Activated T-cell treated with anti-CD3 and anti-CD28 coated beads, Interleukin-2, amount 50 U/mL, for 24 hours (primary cell): ENCODE measurements around the gene GDF11.
A peak's percentile ranks its signal among the peaks of the same experiment; 100 is the strongest.

Experiments used
- DNase-seq: peaks from one replicate; pipeline ENCODE4 v3.0.0-alpha.2; 2020
- H3K27ac Mint-ChIP-seq: 2 replicates; pipeline ENCODE4 v1.8.0; 2020; ENCODE audit warnings: mild to moderate bottlenecking, mixed read lengths
- H3K27me3 Mint-ChIP-seq: 2 replicates; pipeline ENCODE4 v1.8.0; 2020; ENCODE audit warnings: mixed read lengths
- H3K36me3 Mint-ChIP-seq: 2 replicates; pipeline ENCODE4 v1.8.0; 2020; ENCODE audit warnings: low read depth, mixed read lengths
- H3K4me1 Mint-ChIP-seq: 2 replicates; pipeline ENCODE4 v1.8.0; 2020; ENCODE audit warnings: low read depth, mixed read lengths
- H3K4me3 Mint-ChIP-seq: 2 replicates; pipeline ENCODE4 v1.8.0; 2020; ENCODE audit warnings: mild to moderate bottlenecking, moderate library complexity, mixed read lengths
- H3K9me3 Mint-ChIP-seq: 2 replicates; pipeline ENCODE4 v1.8.0; 2020; ENCODE audit warnings: mixed read lengths

GDF11 gene

GRCh38 chr12:55737581-55738122, 5.3 kb upstream of the GDF11 start:
- Mint-ChIP-seq H3K27ac (peak overlapping the region; percentile 91), H3K36me3 (no peaks in the 10 kb centered on the region), H3K4me1 (peaks cover 25% of the 10 kb centered on the region), H3K27me3 (no peaks in the 10 kb centered on the region), H3K9me3 (no peaks in the 10 kb centered on the region), H3K4me3 (peak overlapping the region; percentile 79)
- no peak for DNase-seq

DNA sequence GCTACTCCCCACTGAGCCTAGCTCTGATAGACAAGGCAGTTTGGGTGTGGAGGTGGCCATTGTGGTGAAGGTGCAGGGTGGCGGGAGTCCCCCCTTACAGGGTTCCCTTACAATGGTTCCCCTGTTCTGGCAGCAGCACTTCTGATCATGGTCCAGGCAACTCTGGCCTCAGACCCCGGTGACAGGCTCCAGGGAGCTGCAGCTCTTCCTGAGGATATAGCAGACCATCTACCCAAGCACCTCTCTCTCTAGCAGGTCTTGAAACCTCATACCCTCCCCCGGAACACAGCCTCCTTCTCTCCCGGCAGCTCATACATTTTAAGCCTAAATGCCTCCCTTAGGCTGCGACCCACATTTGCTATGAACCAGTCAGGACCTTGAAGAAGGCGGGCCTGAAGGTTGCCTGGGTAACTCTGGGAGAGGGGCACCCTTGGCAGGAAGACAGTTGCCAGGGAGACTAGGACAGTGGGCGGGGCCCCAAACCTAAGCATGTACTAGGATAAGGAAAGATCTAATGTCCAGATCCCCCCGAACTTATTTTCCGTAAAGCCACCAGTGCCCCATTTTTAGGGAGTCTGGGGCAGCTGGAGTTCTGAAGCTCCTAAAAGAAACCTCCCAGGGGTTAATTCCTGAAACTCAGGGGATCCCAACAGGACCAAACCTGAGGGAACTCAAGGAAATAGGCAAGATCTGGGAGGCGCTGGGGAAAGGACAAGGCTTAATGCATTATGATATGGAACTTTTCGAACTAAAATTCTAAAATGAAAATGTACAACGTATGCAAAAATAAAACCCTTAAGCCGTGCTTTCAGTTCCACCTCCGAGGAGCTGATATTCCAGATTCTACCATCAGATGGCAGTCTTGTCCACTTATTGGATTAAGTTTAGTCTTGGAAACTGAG, 4.5 kb upstream of the GDF11 start:
- Mint-ChIP-seq H3K4me1 (peaks cover 27% of the 10 kb centered on the region), H3K9me3 (no peaks in the 10 kb centered on the region), H3K36me3 (peaks cover under 1% of the 10 kb centered on the region), H3K27me3 (no peaks in the 10 kb centered on the region), H3K4me3 (peak overlapping the region; percentile 79), H3K27ac (peak overlapping the region; percentile 91)
- DNase-seq: peak; percentile 82

DNA sequence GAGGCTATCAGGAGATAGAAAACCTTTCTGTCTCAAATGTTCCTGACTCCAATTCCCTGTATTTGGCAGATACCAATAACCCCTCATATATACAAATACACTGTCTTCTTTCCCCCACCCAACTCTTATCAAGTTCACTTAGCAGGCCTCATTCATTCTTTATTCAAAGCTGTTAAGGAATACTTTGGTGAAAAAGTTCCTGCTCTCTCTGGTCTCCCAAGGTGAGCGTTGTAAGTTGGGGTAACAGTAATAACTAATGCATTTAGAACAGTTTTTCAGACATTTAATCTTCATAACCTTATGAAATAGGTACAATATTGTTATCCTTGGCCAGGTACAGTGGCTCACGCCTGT, 3.9 kb upstream of the GDF11 start:
- no peaks in the 10 kb centered on the region for H3K27me3 Mint-ChIP-seq

DNA sequence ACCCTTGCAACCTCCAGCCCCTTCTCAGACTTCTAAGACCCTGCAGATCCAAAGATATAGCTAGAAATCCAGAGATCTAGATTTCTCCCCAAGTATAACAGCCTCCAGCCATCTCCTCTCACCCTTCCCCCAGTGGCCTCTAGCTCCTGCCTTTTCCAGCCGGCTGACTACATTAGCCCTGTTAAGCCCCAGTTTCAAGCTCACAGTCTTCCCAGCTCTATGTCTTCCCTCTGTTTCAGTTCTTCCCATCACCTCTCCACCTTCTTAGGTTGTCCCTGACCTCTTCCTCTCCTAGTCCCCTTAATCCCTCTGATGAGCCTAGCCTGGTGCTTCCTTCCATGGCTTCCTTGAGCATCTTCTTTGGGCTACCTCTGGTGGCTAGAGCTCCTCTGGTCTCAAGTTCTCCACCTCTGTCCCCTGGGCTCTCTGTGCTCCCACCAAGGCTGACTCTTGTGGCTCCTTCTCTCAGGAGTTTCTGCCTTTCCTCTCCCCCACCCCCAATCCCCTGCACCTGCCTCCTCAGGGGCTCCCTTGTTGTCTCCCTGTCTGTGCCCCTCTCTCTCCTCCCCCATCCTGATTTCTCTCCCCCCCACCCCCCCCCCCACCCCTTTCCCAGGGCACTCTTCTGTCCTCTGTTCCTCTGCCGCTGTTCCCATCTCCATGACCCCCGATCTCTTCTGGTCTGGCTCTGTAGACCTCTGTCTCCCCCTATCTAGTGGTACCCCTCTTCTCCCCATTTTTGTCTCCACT, 816 bp upstream of the GDF11 start:
- Mint-ChIP-seq H3K9me3 (no peaks in the 10 kb centered on the region), H3K4me3 (peak overlapping the region; percentile 76), H3K27ac (peak overlapping the region; percentile 82), H3K27me3 (no peaks in the 10 kb centered on the region), H3K36me3 (peaks cover 9% of the 10 kb centered on the region), H3K4me1 (peaks cover 44% of the 10 kb centered on the region)
- DNase-seq: no peak

More for the DNA sequence above, 3.9 kb upstream of the GDF11 start:
- no peaks in the 10 kb centered on the region for H3K9me3 Mint-ChIP-seq
- no peak for DNase-seq
- peaks cover 27% of the 10 kb centered on the region for H3K4me1 Mint-ChIP-seq
- no peak overlapping the region for H3K27ac Mint-ChIP-seq
- peak overlapping the region; percentile 79 for H3K4me3 Mint-ChIP-seq
- H3K36me3 Mint-ChIP-seq: peaks cover 6% of the 10 kb centered on the region

DNA sequence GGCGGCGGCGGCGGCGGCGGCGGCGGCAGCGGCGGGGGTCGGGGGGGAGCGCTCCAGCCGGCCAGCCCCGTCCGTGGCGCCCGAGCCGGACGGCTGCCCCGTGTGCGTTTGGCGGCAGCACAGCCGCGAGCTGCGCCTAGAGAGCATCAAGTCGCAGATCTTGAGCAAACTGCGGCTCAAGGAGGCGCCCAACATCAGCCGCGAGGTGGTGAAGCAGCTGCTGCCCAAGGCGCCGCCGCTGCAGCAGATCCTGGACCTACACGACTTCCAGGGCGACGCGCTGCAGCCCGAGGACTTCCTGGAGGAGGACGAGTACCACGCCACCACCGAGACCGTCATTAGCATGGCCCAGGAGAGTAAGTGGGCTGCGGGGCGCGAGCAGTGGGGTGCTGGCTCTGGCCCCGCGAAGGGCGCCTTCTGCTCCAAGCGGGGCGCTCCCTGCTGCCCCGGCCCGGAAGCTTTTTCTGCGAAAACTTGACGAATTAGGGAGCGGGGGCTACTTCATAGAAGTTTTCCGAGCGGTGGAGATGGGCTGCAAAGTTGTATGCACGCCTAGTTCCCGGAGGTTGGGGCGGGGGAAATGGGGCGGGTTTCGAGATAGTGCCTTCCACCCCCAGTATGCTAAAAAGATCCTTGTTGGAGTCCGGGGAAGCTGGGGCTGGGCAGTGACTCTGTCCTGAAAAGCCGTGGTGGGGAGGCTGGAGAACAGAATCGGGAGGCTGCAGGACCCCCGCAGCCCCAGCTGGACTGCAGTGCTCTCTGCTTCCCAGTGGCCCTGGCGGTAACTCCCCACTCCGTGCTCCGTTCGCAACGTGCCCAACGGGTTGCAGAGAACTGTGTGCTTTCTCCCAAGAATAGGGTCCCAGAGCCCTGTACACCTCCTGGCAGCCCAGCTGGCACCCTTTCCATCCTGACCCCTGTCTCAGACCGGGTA, 751 bp downstream of the GDF11 start:
- Mint-ChIP-seq H3K4me1 (peaks cover 30% of the 10 kb centered on the region), H3K36me3 (peaks cover 15% of the 10 kb centered on the region)
- DNase-seq: peak; percentile 74

DNA sequence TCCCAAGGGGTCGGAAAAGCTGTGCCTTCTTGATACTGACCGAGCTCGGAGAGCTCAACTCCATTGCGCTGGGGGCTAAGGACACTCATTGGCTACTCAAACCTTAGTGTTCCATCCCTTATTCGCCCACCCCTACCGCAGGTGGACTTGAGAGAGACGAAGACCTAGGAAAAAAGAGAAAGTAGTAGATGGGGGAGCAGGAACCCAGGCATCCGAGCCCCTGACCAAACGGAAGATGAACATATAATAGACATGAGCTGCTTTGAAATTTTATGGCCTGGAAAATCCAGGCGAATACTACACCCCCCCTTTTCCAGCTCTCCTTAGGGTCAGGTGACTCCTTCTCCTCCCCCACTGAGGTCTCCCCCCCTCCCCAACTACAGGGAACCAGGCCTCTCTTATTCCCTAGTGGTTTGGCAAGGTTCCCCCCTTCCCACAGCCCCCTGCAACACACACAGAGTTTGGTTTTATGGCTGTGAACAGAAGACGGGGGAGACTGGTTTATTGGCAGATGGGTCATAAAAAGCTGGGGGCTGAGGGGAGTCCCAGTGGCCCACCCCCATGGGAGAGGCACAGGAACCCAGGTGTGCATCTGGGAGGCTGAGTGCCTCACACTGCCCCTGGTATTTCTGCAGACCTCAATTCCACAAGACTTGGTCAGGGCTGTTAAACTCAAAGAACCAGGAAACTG, 1.6 kb downstream of the GDF11 start:
- no peaks in the 10 kb centered on the region for H3K9me3 Mint-ChIP-seq
- no peaks in the 10 kb centered on the region for H3K27me3 Mint-ChIP-seq
- H3K4me3 Mint-ChIP-seq: peak overlapping the region; percentile 89
- H3K36me3 Mint-ChIP-seq: peaks cover 23% of the 10 kb centered on the region
- peaks cover 28% of the 10 kb centered on the region for H3K4me1 Mint-ChIP-seq
- DNase-seq: no peak
- peak overlapping the region; percentile 81 for H3K27ac Mint-ChIP-seq

More for the DNA sequence above, 751 bp downstream of the GDF11 start:
- H3K4me3 Mint-ChIP-seq: peak overlapping the region; percentile 89
- peak overlapping the region; percentile 81 for H3K27ac Mint-ChIP-seq
- H3K9me3 Mint-ChIP-seq: no peaks in the 10 kb centered on the region
- no peaks in the 10 kb centered on the region for H3K27me3 Mint-ChIP-seq

- Mint-ChIP-seq H3K27ac (peak overlapping the region; percentile 23), H3K27me3 (no peaks in the 10 kb centered on the region), H3K9me3 (no peaks in the 10 kb centered on the region), H3K36me3 (peaks cover 32% of the 10 kb centered on the region), H3K4me1 (peaks cover 28% of the 10 kb centered on the region), H3K4me3 (peak overlapping the region; percentile 89)
- no peak for DNase-seq
Observed at GRCh38 chr12:55745361-55746173, 2.6 kb downstream of the GDF11 start.

- Mint-ChIP-seq H3K36me3 (peaks cover 40% of the 10 kb centered on the region), H3K4me3 (no peak overlapping the region), H3K27me3 (no peaks in the 10 kb centered on the region), H3K9me3 (no peaks in the 10 kb centered on the region), H3K27ac (peak overlapping the region; percentile 23), H3K4me1 (peaks cover 25% of the 10 kb centered on the region)
- DNase-seq: no peak
Observed at GRCh38 chr12:55746174-55746912, 3.4 kb downstream of the GDF11 start.

DNA sequence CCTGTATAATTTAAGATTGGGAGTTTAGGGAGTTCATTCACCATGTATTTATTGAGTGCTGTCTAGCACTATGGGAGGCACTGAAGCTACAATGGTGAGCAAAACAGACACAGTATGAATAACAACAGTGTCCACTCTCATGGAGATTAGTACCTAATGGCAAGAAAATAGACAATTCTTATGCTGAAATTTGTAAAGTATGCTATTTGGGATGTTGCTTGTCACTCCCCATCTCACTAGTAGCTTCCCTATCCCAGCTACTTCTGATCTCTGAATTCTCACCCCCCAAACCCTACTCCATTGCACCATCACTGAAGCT, 4.0 kb downstream of the GDF11 start:
- Mint-ChIP-seq H3K36me3 (peaks cover 44% of the 10 kb centered on the region), H3K27me3 (no peaks in the 10 kb centered on the region), H3K4me3 (no peak overlapping the region), H3K4me1 (peaks cover 25% of the 10 kb centered on the region), H3K27ac (no peak overlapping the region), H3K9me3 (no peaks in the 10 kb centered on the region)
- DNase-seq: no peak

DNA sequence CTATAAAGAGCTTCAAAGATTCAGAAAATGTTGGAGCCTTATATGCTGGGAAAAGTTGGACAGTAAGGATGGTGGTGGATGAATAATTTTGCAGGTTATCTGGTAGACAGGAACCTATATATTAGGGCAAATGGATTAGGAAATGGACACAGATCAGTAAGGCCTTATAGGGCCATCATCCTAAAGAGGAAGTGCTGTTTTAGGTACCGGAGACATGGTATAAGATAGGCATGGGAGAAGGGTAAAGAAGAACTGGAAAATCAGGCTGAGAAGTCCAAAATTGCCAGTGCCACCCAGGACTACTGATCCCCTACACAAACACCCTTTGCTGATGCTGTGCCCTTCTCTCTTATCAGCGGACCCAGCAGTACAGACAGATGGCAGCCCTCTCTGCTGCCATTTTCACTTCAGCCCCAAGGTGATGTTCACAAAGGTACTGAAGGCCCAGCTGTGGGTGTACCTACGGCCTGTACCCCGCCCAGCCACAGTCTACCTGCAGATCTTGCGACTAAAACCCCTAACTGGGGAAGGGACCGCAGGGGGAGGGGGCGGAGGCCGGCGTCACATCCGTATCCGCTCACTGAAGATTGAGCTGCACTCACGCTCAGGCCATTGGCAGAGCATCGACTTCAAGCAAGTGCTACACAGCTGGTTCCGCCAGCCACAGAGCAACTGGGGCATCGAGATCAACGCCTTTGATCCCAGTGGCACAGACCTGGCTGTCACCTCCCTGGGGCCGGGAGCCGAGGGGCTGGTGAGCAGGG, 5.5 kb downstream of the GDF11 start:
- no peaks in the 10 kb centered on the region for H3K9me3 Mint-ChIP-seq
- peaks cover 20% of the 10 kb centered on the region for H3K4me1 Mint-ChIP-seq
- no peak overlapping the region for H3K4me3 Mint-ChIP-seq
- H3K27ac Mint-ChIP-seq: peak overlapping the region; percentile 55
- no peak for DNase-seq
- no peaks in the 10 kb centered on the region for H3K27me3 Mint-ChIP-seq
- peaks cover 58% of the 10 kb centered on the region for H3K36me3 Mint-ChIP-seq

GRCh38 chr12:55755246-55755645, 12.3 kb downstream of the GDF11 start:
- peaks cover 91% of the 10 kb centered on the region for H3K36me3 Mint-ChIP-seq
- no peak overlapping the region for H3K4me3 Mint-ChIP-seq
- peak overlapping the region; percentile 76 for H3K27ac Mint-ChIP-seq

GRCh38 chr12:55757701-55758100, 14.8 kb downstream of the GDF11 start:
- Mint-ChIP-seq H3K36me3 (peaks cover 88% of the 10 kb centered on the region), H3K4me1 (peaks cover 32% of the 10 kb centered on the region), H3K27ac (peak overlapping the region; percentile 70), H3K27me3 (no peaks in the 10 kb centered on the region), H3K9me3 (peaks cover 2% of the 10 kb centered on the region), H3K4me3 (no peak overlapping the region)
- DNase-seq: no peak

More at GRCh38 chr12:55755246-55755645, 12.3 kb downstream of the GDF11 start:
- Mint-ChIP-seq H3K9me3 (no peaks in the 10 kb centered on the region), H3K27me3 (no peaks in the 10 kb centered on the region), H3K4me1 (peaks cover 18% of the 10 kb centered on the region)
- no peak for DNase-seq
